IPS-15b (cell line): ENCODE data around the gene CENPU.
"Not testable (repeated sequence)": the region's sequence is repeated elsewhere in the genome, so short reads cannot be mapped to it uniquely, and the experiment has no call there.

Experiments used
- H3K27me3 ChIP-seq: one replicate; pipeline ENCODE4 v1.6.1; 2013; ENCODE audit warnings: low read length; ENCODE audit not compliant: control insufficient read depth, insufficient read depth
- H3K36me3 ChIP-seq: one replicate; pipeline ENCODE4 v1.6.1; 2013; ENCODE audit warnings: low read length; ENCODE audit not compliant: control insufficient read depth, insufficient read depth
- H3K4me1 ChIP-seq: one replicate; pipeline ENCODE4 v1.6.1; 2013; ENCODE audit warnings: mild to moderate bottlenecking, low read length; ENCODE audit not compliant: control insufficient read depth, insufficient read depth
- H3K4me3 ChIP-seq: one replicate; pipeline ENCODE4 v1.5.1; 2013; ENCODE audit warnings: low read depth, low read length
- H3K9ac ChIP-seq: one replicate; pipeline ENCODE4 v1.6.1; 2013; ENCODE audit warnings: low read depth, mild to moderate bottlenecking, low read length
- H3K9me3 ChIP-seq: one replicate; pipeline ENCODE4 v1.6.1; 2013; ENCODE audit warnings: mild to moderate bottlenecking, low read length; ENCODE audit not compliant: control insufficient read depth, insufficient read depth

CENPU gene

DNA sequence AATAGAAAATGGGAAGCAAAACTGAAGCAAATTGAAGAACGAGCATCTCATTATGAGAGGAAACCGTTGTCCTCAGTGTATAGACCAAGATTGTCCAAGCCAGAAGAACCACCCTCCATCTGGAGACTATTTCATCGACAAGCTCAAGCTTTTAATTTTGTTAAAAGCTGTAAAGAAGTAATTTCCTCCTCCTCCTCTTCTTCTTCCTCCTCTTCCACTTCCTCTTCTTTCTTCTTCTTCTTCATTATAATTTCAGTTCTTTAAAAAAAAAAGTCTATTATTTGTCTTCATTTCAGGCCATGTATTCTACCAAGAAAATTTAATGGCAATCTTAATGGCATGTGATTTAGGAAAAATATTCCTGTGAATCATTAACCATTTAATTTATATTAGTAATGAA, 76.8 kb downstream of the CENPU start:
- no peak overlapping the region for H3K4me3 ChIP-seq
- H3K36me3 ChIP-seq, result no peaks in the 10 kb centered on the region
- no peaks in the 10 kb centered on the region for H3K9me3 ChIP-seq
- H3K4me1 ChIP-seq, result peaks cover under 1% of the 10 kb centered on the region
- no peak overlapping the region for H3K9ac ChIP-seq
- no peaks in the 10 kb centered on the region for H3K27me3 ChIP-seq

DNA sequence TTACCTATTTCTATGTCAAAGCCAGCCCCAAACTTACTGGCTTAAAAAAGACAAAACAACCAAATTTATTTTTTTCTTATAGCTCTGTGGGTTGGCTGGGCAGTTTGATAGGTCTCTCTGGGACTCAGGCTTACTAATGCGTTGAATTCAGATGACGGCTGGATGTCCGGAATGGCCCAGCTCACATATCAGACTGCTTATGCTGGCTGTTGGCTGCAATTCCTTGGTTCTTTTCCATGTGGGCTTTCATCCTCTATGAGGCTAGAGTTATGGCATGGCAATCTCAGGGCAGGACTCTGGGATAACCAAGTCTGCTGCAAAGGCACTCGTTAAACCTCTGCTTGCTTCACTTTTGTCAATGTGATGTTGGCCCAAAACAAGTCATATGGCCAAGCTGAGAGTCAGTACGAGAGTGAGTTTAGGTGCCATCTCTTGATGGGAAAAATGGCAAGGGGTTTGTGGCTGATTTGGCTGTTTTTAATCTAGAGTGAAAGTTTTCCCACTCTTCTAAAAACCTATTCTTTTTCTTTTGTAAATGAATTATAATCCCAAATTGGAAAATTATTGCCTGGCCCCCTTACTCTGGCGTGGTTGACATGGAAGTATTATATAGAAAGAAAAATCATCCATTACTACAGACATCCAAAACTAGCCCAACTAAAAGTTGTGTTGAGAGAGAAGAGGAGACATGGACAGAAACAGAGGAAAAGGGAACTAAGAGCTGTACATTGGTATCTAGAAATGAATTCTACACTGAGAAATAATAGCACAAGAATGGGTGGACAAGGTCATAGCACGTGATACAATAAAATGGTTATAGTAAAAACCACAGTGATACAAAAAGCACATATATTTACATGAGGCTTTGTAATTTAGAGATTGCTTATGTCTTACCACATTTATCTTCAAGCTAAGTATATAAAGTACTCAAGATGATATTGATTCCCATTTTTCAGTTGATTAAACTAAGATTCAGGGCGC, 77.7 kb downstream of the CENPU start:
- no peaks in the 10 kb centered on the region for H3K36me3 ChIP-seq
- H3K9ac ChIP-seq, result no peak overlapping the region
- H3K9me3 ChIP-seq, result no peaks in the 10 kb centered on the region
- H3K4me3 ChIP-seq, result no peak overlapping the region
- H3K27me3 ChIP-seq, result no peaks in the 10 kb centered on the region
- peaks cover 3% of the 10 kb centered on the region for H3K4me1 ChIP-seq

GRCh38 chr4:184653650-184654049, 80.2 kb downstream of the CENPU start:
- Histone ChIP-seq H3K4me1 (peaks cover 3% of the 10 kb centered on the region), H3K36me3 (no peaks in the 10 kb centered on the region), H3K9me3 (no peaks in the 10 kb centered on the region), H3K9ac (no peak overlapping the region), H3K4me3 (no peak overlapping the region), H3K27me3 (no peaks in the 10 kb centered on the region)

DNA sequence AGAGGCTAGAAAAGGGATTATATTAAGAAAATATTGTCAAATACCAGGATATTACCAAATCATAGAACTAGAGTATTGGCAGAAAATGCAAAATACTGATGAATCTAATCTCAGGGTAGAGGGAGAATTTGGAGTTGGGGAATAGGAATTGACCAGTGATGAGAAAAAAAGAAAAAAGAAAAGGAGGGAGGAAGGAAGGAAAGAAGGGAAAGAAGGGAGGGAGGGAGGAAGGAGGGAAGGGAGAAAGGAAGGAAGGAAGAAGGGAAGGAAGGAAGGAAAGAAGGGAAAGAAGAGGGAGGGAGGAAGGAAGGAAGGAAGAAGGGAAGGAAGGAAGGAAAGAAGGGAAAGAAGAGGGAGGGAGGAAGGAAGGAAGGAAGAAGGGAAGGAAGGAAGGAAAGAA, 81.2 kb downstream of the CENPU start:
- H3K4me1 ChIP-seq, H3K27me3 ChIP-seq, H3K36me3 ChIP-seq, H3K9ac ChIP-seq, H3K4me3 ChIP-seq, H3K9me3 ChIP-seq: not testable (repeated sequence)

DNA sequence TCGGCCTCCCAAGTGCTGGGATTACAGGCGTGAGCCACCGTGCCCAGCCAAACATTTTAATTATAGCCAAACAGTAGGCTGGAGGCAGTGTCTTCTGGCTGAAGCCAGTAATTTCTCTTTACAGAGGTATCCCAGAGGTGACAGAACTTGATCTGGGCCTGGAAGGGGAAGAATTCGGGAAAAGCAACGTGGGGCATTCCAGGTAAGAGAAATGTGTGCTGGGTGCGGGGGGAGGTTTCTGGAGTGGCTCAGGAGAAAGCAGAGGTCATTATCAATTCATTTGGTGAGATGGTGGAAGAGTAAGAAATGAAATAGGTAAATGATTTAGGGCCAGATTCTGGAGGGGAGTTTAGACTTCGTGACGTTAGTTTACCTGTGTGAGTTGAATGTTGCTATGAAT, 82.0 kb downstream of the CENPU start:
- H3K4me1 ChIP-seq, result peaks cover 8% of the 10 kb centered on the region
- H3K4me3 ChIP-seq, result no peak overlapping the region
- no peaks in the 10 kb centered on the region for H3K36me3 ChIP-seq
- no peaks in the 10 kb centered on the region for H3K9me3 ChIP-seq
- no peaks in the 10 kb centered on the region for H3K27me3 ChIP-seq
- peak overlapping the region; percentile 8 for H3K9ac ChIP-seq

GRCh38 chr4:184649971-184650855, 83.7 kb downstream of the CENPU start:
- peak overlapping the region; percentile 86 for H3K4me3 ChIP-seq
- H3K9me3 ChIP-seq, result no peaks in the 10 kb centered on the region
- no peaks in the 10 kb centered on the region for H3K27me3 ChIP-seq
- peak overlapping the region; percentile 87 for H3K9ac ChIP-seq
- no peaks in the 10 kb centered on the region for H3K36me3 ChIP-seq
- peaks cover 8% of the 10 kb centered on the region for H3K4me1 ChIP-seq

- Histone ChIP-seq H3K4me3 (peak within 1 kb of the TSS; percentile 86), H3K9me3 (no peaks in the 10 kb centered on the region), H3K4me1 (peaks cover 13% of the 10 kb centered on the region), H3K9ac (peak within 1 kb of the TSS; percentile 87), H3K27me3 (no peaks in the 10 kb centered on the region), H3K36me3 (no peaks in the 10 kb centered on the region)
Measured at GRCh38 chr4:184649026-184649970, 84.6 kb downstream of the CENPU start, which contains the start of the genes CASP3 and PRIMPOL. CASP3 (minus strand) TSS chr4:184649447; CDS start chr4:184638453, 10,994 bp downstream. PRIMPOL (plus strand) TSS chr4:184649738; CDS start chr4:184657141, 7,403 bp downstream.

DNA sequence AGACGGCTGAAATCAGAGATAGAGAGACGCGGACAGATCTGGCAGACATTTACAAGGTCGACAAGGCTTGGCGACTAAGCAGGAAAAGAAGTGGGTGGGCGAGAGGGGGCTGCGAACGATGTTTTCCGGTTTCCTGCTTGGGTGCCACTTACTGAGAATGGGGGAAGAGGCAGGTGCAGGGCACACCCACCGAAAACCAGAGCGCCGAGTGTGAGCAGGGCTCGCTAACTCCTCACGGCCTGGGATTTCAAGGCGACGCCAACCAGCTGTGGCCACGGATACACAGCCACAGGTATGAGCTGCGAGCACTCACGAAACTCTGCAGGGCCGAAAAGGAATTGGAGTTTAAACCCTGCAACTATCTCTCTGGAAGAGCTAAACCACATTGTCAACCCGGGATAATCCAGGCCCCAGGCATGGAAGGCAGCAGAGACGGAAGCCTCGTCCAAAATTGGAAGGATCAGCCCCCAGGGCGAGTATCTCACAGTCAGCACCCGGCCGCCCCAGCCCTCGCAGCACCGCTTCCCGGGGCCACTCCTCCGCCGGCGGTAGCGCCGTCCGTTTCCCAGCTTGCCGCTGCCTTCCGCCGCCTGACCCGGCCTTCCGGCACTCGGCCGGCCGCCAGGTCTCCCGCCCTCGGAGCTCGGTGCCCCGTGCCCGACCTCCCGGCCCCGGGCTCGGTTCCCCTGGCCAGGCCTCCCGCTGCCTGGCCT, 85.4 kb downstream of the CENPU start:
- Histone ChIP-seq H3K27me3 (no peaks in the 10 kb centered on the region), H3K9me3 (no peaks in the 10 kb centered on the region), H3K9ac (peak overlapping the region; percentile 68), H3K4me1 (peaks cover 15% of the 10 kb centered on the region), H3K4me3 (peak overlapping the region; percentile 83), H3K36me3 (no peaks in the 10 kb centered on the region)

DNA sequence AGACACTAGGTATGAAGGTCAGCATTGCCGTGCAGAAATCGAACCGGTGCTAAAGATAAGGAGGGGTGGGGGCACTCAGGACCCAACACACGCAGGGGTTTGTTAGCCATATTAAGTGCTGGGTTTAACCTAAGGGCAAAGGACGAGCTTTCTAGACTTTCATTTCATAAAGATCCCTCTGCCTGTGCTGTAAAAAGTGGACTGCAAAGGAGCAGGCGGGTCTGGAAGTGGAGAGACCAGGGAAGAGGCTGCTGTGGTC, 85.9 kb downstream of the CENPU start:
- H3K4me1 ChIP-seq, result peaks cover 15% of the 10 kb centered on the region

DNA sequence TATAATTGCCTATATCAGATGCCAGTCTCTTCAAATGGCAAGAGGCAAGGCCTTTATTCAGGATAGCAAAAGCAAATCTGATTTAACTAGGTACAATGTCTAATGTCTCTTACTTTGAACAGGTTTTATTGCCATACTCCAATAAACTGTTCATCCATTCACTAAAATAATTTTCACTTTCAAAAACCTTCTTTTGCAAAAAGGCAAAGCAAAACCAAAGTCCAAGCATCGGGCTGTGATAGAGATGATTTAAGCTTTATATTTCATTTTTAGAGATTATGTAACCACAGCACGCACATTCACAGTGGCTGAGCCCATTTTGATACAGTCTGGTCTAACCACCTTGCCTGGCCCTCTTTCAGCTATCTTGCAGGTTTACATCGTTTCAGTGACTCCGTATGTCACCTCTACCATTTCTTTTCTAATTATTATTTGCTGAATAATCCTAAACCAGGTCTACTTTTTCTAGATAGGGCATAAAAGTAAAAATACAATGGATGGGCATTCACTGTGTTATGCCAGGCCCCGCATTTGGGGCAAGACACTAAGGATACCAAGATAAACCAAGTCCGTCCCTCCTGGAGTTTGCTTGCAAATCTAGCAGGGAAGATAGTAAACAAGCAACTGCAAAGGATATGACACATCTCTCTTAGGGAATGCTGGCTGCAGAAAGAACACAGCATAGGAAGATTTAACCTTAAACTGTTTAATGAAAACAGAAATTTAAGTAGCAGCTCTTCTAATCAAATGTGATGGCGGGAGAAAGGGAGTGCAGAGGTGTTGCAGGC, 86.4 kb downstream of the CENPU start:
- peaks cover 19% of the 10 kb centered on the region for H3K4me1 ChIP-seq
- no peak overlapping the region for H3K9ac ChIP-seq
- no peaks in the 10 kb centered on the region for H3K9me3 ChIP-seq
- H3K27me3 ChIP-seq, result no peaks in the 10 kb centered on the region
- peak overlapping the region; percentile 83 for H3K4me3 ChIP-seq
- no peaks in the 10 kb centered on the region for H3K36me3 ChIP-seq

More for the DNA sequence above, 85.9 kb downstream of the CENPU start:
- no peaks in the 10 kb centered on the region for H3K9me3 ChIP-seq
- H3K36me3 ChIP-seq, result no peaks in the 10 kb centered on the region
- peak overlapping the region; percentile 83 for H3K4me3 ChIP-seq
- H3K9ac ChIP-seq, result no peak overlapping the region
- H3K27me3 ChIP-seq, result no peaks in the 10 kb centered on the region
